GM23248 (cell line): ENCODE measurements around the gene GFOD1.

Source experiments
- EZH2 ChIP-seq: fragments of 200-600 bp; sonication (generic); IDR thresholded peaks from 2 replicates; pipeline ENCODE4 v1.6.1; 2018; ENCODE audit warnings: antibody characterized with exemption, mild to moderate bottlenecking; ENCODE audit not compliant: insufficient read depth, poor library complexity, severe bottlenecking
- EZH2phosphoT487 ChIP-seq: fragments of 200-600 bp; sonication (generic); IDR thresholded peaks from 2 replicates; pipeline ENCODE4 v1.6.1; 2018; ENCODE audit warnings: antibody characterized with exemption, moderate library complexity, mild to moderate bottlenecking, low read depth; ENCODE audit not compliant: insufficient read depth

DNA sequence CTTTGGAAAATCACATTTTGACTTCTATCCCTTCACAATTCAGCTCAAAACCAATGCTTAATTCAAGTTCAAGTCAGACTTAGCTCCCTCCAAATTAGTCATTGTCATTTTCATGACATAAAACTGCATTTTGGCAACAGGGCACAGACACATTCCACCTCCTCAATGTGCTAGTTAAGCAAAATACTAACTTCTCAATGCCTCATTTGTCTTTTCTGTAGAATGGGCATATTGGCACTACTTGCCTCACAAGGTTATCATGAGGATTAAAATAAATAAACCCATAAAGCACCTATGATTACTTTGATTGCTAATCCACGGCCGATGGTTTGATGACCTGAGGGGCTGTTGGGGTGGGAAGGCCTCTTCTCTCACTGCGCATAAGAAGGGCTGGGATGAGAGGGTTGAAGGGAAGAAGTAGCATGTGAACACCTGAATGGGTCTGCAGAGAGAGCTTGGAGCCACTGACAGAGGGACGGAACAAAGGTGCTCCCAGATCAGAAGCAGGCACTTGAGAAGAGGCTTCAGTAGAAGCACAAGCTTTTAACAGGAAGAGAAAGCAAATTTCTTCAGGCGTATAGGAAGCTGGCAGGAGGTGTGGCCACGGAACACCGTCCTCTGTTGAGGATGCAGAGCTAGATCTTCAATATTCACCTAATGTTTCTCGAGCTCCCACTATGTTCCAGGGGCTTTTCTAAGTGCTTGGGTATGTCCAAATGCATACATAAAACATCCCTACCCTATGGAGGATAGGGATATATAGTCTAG lies 147.4 kb downstream of the GFOD1 start:
- TF ChIP-seq EZH2phosphoT487 (no peak), EZH2 (no peak)
